GM18499 (cell line): ENCODE data around the gene TMEM240.
"Not testable (repeated sequence)": the region's sequence is repeated elsewhere in the genome, so short reads cannot be mapped to it uniquely, and the experiment has no call there.

Experiments used
- ATAC-seq: cut with Tn5 transposase; IDR thresholded peaks from one replicate; pipeline ENCODE4 v1.9.1; 2021; ENCODE audit warnings: moderate number of reproducible peaks; ENCODE audit not compliant: insufficient read depth, unreplicated experiment

Gene TMEM240

DNA sequence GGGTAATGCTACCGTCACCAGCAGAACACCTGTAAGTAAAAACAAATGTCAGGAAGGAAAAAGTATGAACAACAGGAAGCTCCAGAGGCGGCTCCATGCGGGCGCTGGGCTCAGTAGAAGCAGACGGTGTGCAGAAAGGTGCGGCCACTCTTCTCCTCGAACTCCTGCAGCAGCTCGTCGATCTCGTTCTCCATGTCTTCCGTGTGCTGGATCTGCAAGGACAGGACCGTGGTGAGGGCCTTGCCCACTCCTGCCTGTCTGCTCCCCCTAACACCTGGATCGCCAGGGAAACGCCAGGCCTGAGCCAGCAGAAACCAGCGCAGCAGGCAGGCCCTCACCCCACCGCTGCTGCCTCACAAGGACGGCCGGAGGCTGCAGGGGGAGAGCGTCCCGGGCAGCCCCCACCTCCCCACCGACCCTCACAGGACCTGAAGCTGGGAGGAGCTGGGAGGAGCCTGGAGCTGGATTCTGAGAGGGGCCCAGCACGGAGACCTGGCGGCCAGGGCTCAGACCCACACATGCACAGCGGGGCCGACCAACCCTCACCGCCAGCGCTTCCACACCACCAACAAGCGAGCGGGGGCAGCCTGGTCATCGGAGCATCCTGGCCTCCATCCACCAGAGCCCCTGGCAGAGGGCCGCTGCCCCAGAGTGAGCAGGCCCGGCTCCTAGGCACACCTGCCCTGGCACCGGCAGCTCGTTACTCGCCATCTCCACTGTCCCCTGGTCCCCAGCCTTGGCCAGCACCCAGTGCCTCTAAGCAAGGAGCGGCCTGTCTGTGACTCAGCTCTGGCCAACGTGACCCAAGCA, 1.7 kb upstream of the TMEM240 start:
- ATAC-seq, result no peak

DNA sequence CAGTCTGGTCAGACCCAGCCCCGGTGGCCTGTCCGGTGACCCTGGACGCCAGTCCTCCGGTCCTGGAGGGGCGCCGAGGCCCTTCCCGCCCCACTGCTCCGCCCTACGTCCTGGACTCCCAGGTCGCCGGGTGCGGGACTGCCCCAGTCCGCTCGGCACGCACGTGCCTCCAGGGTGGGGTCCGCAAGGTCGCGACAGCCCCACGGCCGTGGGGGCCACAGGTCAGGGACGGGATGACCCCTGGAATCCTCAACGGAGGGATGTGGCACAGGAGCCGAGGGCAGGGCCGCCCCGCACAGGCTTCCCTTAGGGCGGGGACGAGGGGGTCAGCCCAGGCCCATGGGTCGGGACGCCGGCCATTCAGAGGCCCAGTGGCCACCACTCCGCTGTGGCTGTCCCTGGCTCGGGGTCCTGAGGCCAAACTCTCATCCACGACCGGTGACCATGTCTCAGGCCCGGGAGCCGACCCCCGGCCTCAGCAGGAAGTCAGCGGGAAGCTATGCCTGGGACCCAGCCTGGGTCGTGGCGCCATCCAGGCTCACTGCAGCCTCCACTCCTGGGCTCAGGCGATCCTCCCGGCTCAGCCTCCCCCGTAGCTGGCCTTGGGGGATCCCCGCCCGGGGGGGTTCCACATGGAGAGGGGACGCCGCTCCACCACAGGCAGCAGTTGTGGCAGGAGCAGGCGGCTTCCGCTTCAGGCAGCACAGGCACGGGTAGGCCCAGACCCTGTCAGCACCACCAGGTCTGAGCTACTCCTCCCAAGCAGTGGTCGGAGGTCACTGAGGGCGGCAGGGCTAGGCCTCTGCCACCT, 599 bp upstream of the TMEM240 start:
- ATAC-seq, result no peak

DNA sequence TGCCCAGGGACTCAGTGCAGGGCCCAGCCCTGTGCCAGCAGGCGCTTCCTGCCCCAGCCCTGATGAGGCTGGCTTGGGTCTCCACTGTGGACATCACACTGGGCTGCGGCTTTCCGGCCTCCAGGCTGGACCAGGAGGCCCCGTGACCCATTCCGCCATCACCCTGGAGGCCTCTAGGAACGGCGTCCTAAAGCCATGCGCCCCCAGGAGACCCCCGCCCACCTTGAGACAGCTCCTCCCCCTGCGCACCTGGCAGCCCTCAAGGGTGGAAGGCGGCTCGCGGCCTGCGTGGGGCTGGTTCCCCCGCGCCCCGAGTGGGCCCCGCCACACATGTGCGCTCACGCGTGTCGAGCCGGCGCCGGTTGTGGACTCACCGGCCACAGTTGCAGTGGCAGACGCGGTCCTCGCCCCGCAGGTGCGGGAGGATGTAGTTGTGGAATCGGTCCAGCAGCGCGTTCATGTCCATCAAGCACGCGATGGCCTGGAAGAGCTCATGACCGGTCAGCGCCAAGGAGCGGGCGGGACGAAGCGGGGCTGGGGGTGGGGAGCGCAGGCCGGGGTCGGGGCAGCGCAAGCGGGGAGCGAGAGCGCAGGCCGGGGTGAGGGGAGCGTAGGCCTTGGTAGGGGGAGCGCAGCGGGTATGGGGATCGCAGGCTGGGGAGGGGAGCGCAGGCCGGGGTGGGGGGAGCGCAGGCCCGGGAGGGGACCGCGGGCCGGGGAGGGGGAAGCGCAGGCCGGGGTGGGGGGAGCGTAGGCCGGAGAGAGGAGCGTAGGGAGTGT, 924 bp downstream of the TMEM240 start:
- ATAC-seq, result no peak

DNA sequence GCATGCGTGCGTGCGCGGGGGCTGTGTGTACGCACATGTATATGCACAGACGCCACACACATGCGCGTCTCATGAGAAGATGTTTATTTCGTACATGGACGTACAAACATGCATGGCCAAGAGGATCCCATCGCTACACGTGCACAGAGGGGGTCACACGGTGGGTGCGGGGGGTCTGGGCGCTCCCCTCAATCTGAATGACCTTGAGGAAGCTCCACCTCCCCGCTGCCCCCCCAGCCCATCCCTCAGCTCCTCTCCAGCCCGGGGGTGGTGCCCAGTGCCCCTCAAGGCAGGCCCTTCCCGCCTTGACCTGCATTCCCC, 1.5 kb downstream of the TMEM240 start:
- ATAC-seq, result no peak

DNA sequence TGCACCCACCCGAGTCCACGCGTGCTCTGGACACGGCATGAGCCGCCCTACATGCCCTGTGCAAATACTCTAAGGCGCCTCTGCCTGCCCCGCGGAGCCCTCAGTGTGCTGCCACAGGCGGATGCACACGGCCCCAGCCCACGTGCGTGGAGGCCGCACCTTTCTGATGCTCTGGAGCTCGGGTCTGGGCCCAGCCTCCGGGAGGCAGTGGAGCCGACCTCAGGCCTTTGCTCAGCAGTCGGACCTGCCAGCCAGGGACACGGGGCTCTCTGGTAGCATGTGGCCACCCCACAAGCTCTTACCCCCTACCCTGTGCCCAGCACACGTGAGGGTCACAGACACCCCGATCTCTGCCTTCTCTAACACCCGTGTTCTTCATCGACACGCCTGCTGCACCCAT, 2.1 kb downstream of the TMEM240 start:
- ATAC-seq, result no peak

DNA sequence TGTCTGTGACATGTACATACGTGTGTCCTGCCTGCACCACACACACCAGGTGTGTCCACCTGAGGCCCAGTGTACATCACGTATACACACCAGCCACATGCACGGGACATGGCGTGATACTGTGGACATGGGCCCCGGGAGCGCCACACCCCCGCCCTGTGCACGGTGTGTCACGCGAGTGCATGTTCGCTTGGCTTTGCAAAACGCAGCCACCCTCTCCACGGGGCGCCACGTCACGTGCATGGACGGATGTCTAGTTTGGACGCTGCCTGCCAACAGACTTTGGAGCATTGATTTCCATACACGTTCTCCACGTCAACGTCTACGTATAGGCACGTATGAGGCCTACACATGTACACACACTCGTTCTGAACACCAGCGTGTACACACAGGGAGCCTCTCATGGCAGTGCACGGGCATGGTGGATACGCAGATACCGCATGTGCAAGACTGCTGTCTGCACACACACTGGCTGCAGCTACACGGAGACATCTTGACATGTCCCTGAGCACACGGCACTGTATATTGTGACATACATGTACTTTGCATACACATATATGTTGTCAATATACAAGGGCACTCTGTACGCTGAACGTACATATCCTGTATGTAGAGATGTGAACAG, 2.7 kb downstream of the TMEM240 start:
- ATAC-seq, result no peak

DNA sequence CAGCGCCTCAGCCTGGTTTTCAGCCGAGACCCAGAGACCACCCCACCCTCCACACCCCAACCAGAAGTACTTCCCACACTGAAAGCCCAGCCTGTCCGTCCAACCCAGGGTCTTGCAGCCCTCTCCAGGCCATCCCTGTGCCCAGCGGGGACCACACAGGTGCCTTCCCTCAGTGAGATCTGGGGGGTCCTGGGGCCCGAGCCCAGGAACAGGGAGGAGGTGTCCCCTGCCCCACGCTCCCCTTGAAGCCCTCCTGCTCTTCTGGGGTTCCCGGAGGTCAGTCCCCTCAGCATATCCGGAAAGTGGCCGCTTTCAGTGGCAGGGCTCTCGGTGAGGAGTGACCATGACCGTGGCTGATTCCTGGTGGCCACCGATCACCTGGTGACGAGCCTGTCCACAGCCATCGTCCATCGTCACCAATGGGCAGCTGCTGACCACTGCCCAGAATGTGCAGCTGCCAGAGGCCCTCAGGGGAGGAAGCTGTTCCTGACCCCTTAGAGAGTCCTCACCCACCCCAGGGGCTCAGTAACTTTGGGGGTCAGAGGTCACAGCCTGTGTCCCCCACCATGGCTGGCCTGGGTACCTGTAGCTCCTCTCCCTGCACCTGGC, 3.4 kb downstream of the TMEM240 start:
- no peak for ATAC-seq

DNA sequence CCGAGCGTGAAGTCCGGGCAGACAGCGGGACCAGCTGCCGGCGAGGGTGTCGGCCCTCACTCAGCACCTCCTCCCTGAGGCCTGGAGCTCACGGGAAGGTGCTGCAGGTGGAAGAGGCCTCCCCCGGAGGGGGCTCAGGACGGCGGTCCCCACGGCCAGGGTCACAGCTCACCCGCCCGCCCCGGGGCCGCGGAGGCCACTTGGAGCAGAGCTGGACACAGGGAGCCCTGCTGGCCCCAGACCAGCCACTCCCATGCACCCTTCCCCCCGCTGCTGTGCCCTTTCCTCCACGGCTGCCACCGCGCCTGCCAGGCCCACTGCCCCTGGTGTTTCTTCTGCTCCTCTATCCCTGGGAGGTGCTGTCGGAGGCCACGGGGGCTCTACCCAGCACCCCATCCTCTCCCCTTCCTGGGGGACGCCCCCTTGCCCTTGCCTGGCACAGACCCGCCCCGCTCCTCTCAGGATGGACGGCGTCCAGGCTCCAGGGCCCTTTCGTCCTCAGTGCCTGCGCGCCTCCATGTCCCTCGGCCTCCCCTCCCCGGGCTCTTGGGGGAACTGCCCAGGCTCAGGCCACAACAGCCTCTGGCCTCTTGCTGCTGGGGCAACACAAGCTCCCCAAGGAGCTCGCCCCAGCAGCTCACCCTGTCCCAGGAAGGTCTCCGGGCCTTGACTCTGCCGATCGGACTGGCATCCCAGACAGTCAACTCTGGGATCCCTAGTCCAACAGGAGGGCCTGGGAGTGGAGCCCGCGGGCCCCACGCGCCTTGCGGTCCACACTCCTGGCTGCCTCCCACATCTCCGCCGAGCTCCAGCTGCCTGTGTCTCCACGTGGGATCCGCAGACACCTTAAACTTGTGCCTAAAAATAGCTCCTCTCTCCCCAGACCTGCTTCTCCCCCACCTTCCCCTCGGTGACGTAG, 4.1 kb downstream of the TMEM240 start:
- ATAC-seq, result no peak

DNA sequence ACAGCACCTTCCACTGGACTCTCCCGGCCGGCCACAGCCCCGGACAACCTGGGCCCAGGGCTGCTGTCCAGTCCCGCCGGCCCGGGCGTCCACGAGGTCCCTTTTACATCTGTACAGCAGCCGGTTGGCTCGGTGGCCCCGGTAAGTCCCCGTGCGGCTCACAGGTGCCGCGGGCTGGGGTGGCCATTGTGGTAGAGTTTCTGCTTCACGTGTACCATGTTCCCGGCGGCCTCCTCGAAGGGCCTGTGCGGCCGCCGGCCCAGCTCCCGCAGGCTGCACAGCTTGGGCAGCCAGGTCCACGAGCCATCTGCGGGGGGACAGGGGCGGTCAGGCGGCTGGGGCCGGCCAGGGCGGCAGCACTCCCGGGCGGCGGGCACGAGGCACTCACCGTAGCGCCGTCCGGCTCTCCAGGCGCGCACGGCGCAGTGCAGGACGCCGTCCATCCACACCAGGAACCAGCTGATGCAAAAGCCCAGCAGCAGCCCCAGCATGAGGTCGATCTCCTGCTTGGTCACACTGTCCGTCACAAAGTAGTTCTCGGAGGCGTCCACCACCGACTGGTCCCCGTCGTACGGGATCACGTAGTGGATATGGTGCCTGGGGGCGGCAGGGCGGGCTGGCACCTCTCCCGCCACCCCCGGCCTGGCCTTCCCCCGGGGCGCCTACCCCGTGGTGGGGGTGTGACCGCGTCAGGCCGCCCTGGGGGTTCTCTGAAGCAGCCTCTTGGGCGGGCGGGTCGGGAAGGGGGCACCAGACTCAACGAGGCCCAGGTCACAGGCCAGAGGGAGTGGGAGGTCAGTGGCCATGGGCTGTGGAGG, 5.0 kb downstream of the TMEM240 start:
- ATAC-seq, result no peak

DNA sequence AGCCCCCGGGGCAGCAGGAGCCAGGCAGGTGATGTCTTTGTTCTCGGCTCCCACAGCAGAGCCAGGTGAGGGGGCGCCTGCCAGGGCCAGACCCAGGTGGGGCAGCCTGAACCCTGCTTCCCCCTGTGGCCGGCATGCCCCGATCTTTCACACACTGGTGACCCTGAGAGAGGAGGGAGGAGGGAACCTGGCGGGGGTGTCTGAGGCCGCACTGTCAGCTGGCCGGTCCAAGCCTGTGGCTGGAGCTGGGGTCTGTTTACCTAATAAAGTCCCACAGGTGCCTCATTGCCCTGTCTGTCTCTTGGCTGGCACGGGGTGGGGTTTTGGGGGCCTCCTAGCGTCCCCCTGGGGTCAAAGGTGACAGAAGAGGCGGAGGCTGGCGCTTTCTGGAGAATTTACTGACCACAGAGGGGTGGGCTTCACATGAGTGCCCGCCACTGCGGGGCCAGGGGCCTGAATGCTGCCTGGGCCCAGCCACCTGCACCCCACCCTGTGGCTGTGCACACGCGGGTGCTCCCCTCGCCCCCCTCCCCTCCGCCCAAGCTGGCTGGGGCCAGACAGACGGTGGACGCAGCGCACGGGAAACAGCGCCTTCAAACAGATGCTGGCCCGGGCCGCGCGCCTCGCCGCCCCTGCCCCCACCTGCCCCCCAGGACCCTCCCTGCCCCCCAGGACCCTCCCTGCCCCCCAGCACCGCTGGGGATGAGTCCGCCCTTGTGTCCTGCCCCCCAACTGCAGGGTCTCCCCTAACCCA, 5.8 kb downstream of the TMEM240 start:
- ATAC-seq, result no peak

DNA sequence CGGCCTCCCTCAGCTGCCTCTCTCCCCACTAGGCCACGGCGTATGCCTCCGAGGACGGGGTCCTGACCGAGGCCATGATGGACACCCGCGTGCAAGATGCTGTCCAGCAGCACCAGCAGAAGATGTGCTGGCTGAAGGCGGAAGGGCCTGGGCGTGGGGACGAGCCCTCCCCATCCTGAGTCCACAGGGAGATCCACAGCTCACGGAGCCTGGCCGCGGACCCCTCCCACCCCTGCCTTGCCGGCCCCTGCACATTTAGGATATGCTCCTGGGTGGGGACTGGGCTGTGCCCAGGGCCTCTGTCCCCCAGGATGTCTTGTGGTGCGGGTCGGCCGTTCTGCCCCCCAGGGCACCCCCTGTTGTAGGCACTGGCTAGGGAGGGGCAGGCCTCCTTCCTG, 6.5 kb downstream of the TMEM240 start:
- not testable (repeated sequence) for ATAC-seq

DNA sequence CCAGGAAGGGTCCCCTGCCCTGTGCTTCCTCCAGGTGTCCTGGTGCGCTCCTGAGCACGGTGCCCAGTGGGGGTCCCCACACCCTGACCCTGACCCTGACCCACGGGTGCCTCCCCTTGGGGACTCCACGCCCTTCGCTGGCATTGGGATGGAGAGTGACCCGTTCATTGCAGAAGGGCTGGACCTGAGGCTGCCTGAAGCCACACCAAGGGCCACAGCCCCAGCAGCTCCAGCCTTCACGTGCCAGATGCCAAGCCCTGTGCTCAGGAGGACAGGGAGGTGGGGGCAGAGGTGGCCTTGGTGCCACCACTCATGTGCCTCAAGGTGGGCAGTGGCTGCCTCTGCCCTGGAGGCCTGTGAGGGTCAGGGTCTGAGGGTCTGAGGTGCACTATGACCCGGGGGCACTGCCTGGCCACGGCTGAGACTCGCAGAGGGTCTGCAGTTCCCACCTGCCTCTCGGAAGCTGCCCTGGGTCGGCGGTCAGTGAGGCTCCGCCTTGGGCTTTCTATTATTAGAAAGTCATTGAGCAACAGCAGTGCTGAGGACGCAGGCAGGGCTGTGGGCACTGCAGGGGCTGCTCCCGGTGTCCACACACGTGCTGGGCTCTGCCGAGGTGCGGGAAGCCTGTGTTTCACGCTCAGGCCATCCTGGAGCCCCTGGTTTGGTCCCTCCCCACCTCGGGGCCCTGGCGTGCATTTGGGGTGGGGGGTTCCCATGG, 7.1 kb downstream of the TMEM240 start:
- ATAC-seq, result not testable (repeated sequence)

DNA sequence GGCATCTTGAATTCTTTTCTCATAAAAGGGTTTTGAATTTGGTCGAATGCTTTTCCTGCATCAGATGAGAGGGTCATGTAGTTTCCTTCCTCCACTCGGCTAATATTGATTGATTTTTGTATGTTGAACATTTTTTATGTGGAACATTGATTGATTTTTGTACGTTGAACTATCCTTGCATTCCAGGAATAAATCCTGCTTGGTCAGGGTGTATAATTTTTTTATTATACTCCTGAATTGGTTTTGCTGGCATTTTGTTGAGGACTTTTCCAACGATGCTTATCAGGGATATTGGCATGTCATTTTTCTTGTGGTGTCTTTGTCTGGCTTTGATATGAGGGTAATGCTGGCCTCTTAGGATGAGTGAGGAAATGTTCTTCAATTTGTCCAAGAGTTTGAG, 8.5 kb downstream of the TMEM240 start:
- ATAC-seq, result no peak

DNA sequence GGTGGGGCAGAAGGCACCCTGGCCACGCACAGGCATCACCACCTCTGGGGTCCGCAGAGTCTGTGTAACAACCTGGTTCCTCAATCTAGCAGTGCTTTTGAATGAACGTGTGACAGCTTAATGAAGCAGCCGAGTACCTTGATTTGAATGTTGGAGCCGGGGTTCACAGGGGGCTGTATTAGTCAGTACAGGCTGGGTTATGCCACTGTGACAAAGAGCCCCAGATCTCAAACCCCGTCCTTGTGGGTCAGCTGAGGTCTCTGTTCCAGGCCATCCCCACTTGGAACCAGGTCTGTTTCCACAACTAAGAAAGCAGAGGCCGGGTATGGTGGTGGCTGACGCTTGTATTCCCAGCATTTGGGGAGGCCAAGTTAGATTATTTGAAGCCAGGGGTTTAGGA, 10.5 kb downstream of the TMEM240 start:
- no peak for ATAC-seq

DNA sequence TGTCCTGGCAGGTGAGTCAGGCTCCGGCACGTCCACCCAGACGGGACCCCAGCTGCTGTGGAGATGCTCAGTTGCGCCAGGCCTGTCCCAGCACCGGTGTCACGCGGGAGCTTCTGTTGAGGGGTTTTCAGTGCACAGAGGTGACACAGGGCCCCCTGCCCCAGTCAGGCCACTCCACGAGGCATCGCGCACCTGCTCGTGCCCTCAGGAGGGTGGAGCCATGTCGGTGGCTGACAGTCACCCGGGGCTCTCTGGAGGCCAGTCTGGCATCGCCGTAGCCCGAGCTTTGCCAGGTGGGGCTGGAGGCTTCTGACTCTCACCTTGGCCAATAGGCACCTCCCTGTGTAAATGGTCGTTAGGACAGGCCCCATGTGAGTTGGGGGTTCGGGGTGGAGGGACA, 11.1 kb downstream of the TMEM240 start:
- ATAC-seq, result no peak

DNA sequence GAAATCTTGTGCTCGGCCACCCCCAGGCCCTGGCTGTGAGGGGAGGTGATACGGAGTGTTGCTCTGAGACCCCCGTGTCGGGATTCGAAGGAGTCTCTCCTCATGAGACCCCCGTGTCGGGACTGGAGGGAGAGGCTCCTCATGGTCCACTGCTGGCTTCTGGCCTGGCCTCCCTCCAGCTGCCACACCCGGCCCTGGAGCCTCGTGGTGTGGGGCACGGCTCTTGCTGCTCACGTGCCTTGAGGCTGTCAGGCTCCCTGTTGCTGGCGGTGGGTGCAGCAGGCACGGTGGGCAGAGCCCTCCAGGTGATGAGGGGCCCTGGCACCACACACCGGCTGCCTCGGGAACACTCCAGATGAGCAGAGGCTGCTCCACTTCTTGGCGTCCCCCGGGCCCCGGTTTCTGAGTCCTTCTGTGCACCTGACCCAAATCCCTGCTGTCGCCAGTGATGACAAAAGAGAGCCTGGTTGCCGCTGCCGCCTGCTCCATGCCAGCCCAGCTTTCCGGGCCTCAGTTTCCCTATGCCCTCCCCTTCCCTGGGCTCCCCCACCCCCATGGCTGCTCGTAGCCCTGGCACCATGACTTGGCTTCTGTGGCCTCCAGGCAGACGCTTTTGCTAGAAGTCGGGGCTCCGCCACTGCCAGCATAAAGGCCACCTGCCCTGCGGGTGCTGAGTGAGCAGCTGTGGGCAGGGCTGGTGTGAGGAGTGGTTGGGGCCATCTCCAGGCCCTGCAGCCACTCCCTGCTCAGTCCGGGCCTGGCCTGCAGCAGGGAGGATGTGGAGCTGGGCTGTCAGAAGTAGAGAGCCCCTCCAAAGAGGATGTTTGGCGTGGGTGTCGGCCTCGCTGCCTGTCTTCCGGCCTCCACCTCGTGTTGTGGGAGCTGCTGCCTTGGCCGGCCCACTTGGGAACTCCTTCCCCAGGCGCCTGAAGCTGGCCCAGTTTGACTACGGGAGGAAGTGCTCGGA, 11.8 kb downstream of the TMEM240 start:
- no peak for ATAC-seq
